Astrocyte of the spinal cord (primary cell): ENCODE results near the gene C1orf35.

ENCODE experiments used
- DNase-seq: peaks from one replicate; pipeline ENCODE4 v3.0.0; 2011; ENCODE audit warnings: low read depth, low spot score
- H3K4me3 ChIP-seq: 2 replicates; pipeline ENCODE4 v1.5.1; 2011; ENCODE audit warnings: low read depth, mild to moderate bottlenecking, low read length, moderate library complexity
- in situ Hi-C: cut with HindIII; loops from 2 replicates; pipeline ENCODE4 v1.10.0; 2017; ENCODE audit warnings: low sequenced_read_pairs
- TF ChIP-seq, protein P1 (sequence below): IDR thresholded peaks from 2 replicates; pipeline ENCODE4 v1.5.1; 2012; ENCODE audit warnings: low read depth, mild to moderate bottlenecking, low read length, inconsistent platforms

C1orf35 gene

GRCh38 chr1:228131766-228132165 lies 28.6 kb upstream of the C1orf35 start:
- TF ChIP-seq, protein P1, sequence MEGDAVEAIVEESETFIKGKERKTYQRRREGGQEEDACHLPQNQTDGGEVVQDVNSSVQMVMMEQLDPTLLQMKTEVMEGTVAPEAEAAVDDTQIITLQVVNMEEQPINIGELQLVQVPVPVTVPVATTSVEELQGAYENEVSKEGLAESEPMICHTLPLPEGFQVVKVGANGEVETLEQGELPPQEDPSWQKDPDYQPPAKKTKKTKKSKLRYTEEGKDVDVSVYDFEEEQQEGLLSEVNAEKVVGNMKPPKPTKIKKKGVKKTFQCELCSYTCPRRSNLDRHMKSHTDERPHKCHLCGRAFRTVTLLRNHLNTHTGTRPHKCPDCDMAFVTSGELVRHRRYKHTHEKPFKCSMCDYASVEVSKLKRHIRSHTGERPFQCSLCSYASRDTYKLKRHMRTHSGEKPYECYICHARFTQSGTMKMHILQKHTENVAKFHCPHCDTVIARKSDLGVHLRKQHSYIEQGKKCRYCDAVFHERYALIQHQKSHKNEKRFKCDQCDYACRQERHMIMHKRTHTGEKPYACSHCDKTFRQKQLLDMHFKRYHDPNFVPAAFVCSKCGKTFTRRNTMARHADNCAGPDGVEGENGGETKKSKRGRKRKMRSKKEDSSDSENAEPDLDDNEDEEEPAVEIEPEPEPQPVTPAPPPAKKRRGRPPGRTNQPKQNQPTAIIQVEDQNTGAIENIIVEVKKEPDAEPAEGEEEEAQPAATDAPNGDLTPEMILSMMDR: no peak
- in situ Hi-C loops: no loop called here

DNA sequence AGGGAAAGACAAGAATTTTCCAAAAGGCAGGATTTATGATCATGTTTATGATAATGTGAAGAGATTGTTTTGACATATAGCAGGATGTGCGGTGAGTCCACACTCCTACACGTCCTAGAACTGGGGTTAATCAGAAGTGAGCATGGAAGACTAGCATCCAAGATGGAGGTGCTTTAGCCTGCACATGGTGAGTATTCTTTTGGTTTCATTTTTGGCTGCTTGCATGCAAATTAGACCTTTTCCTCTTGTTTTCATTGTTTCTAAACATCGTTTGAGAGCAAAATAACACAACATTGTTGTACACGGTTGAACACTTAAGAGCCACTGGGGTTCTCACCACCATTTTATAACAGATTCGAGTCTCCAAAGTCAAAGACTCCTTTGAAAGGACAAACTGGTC lies 22.1 kb upstream of the C1orf35 start:
- TF ChIP-seq, protein P1: no peak
- no peak overlapping the region for H3K4me3 ChIP-seq
- in situ Hi-C loops: no loop called here

More at GRCh38 chr1:228131766-228132165, 28.6 kb upstream of the C1orf35 start:
- no peak for DNase-seq
- no peak overlapping the region for H3K4me3 ChIP-seq

DNA sequence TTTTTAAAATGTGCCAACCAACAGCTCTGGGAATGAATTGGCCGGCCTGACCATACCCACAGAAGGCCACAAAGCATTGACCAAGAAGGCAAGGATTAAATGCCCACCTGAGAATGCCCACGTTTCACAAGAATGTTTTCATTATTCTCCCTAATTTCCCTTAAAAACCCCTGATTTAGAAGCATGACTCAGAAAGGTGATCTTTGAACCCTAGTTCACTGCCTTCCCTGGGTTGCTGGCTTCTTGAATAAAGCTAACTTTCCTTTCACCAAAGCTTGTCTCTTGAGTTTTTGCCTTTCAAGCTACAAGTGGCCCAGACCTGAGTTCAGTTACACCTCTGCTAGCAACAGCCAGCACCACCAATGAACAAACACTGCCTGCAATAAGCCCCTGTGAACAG lies 20.4 kb upstream of the C1orf35 start:
- TF ChIP-seq, protein P1: no peak
- no peak overlapping the region for H3K4me3 ChIP-seq
- in situ Hi-C loops: no loop called here
- no peak for DNase-seq

More for the DNA sequence above, 22.1 kb upstream of the C1orf35 start:
- no peak for DNase-seq

DNA sequence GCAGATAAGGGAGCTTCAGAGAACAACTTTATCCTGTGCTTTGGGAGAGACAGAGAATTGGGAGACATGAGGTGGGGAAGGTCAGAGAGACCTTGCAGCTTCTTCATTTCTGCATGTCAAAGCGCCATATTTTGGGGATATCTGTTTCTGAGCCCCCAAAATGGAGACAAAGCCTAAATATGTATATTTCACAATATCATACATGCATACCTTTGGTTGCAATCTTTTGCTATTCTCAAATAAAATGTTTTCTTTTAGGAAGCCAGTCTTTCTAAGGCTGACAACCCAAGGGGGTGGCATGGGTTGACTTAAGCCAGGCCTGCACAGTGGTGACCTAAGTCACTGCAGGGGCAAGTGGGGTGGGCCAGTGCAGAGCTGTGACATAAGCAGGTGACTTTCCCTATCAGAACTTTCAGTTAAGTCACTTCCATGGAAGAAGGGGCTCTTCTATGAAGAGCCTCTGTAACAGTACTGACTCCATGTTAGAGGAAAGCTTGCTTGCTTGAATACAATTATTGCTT lies 19.9 kb upstream of the C1orf35 start:
- no peak for DNase-seq
- in situ Hi-C loops: no loop called here
- no peak overlapping the region for H3K4me3 ChIP-seq
- TF ChIP-seq, protein P1: no peak

GRCh38 chr1:228120857-228121489 lies 17.8 kb upstream of the C1orf35 start:
- in situ Hi-C loops: no loop called here
- TF ChIP-seq, protein P1: no peak
- no peak for DNase-seq
- H3K4me3 ChIP-seq: no peak overlapping the region

GRCh38 chr1:228120351-228120750 lies 17.2 kb upstream of the C1orf35 start:
- DNase-seq: no peak
- in situ Hi-C loops: no loop called here
- H3K4me3 ChIP-seq: no peak overlapping the region
- TF ChIP-seq, protein P1: no peak
